B cell (primary cell): ENCODE measurements around the gene ZFPM1. TPM values are rescaled to one million over a fixed set of nuclear protein-coding genes. Genes with fewer than 3 reads are reported as not detected.

ENCODE experiments used
- ATAC-seq: fragments of 200-7000 bp; cut with Tn5 transposase; one replicate; pipeline ENCODE4 v1.10.0; 2021; ENCODE audit warnings: low read depth, mild to moderate bottlenecking, moderate number of reproducible peaks, moderate library complexity
- CTCF ChIA-PET: fragments of 350-600 bp; sonication (Branson Sonifier 250); formaldehyde crosslinking; loops from one replicate; lab custom pipeline; 2021; ENCODE audit warnings: antibody characterized with exemption, inconsistent platforms; lab: Charles Lee
- POLR2A ChIA-PET: fragments of 350-600 bp; sonication (Branson Sonifier 250); formaldehyde crosslinking; loops from one replicate; lab custom pipeline; 2021; ENCODE audit warnings: antibody characterized with exemption; lab: Charles Lee
- DNase-seq: peaks from one replicate; pipeline ENCODE4 v3.0.0; 2013
- H2AFZ ChIP-seq: 2 replicates; pipeline ENCODE4 v1.6.1; 2012; ENCODE audit warnings: mild to moderate bottlenecking, low read depth, low read length; ENCODE audit not compliant: insufficient read depth, poor library complexity, severe bottlenecking
- H3K27ac ChIP-seq, 2 donors: 1 replicate in 1 of 2; 2 replicates in 1 of 2; pipeline ENCODE4 v1.5.1; 2012 to 2013; ENCODE audit warnings: low read length in 2 of 2, mild to moderate bottlenecking in 2 of 2, moderate library complexity in 1 of 2
- H3K27me3 ChIP-seq, 4 experiments: fragments of 200-600 bp in 1 of 4; sonication (generic) in 1 of 4; replicated peaks in 1 of 4; 1 replicate in 2 of 4; 2 replicates in 2 of 4; pipeline versions ENCODE4 v1.6.1 to v1.7.0; 2013 to 2016; ENCODE audit warnings: low read length in 3 of 4, mild to moderate bottlenecking in 2 of 4, mixed read lengths in 1 of 4, moderate library complexity in 1 of 4; ENCODE audit not compliant: insufficient read depth in 4 of 4, control insufficient read depth in 3 of 4; ENCODE audit errors: control extremely low read depth in 1 of 4
- H3K36me3 ChIP-seq, 2 experiments: replicated peaks in 1 of 2; 1 replicate in 1 of 2; 2 replicates in 1 of 2; pipeline versions ENCODE4 v1.6.1 to v1.7.1; 2013; ENCODE audit warnings: low read length in 1 of 2; ENCODE audit not compliant: insufficient read depth in 2 of 2, control insufficient read depth in 1 of 2; ENCODE audit errors: control extremely low read depth in 1 of 2, extremely low read depth in 1 of 2
- H3K4me1 ChIP-seq, 2 donors: fragments of 200-600 bp in 1 of 2; sonication (generic) in 1 of 2; 1 replicate in 1 of 2; 2 replicates in 1 of 2; pipeline versions ENCODE4 v1.5.1 to v1.6.1; 2013 to 2017; ENCODE audit warnings: low read length in 2 of 2; ENCODE audit not compliant: control insufficient read depth in 2 of 2, insufficient read depth in 2 of 2
- H3K4me2 ChIP-seq: replicated peaks from 2 replicates; pipeline ENCODE3; 2012; ENCODE audit warnings: mild to moderate bottlenecking, low read depth, low read length; ENCODE audit not compliant: poor library complexity, severe bottlenecking
- H3K4me3 ChIP-seq, 5 experiments: fragments of 200-600 bp in 1 of 5; sonication (generic) in 1 of 5; 1 replicate in 3 of 5; 2 replicates in 2 of 5; pipeline versions ENCODE4 v1.5.1 to v1.7.0; 2011 to 2016; ENCODE audit warnings: low read length in 4 of 5, mild to moderate bottlenecking in 4 of 5, low read depth in 2 of 5, control low read depth in 1 of 5, moderate library complexity in 1 of 5; ENCODE audit not compliant: insufficient read depth in 1 of 5; ENCODE audit errors: control extremely low read depth in 1 of 5, extremely low read depth in 1 of 5
- H3K79me2 ChIP-seq: fragments of 200-600 bp; sonication (generic); one replicate; pipeline ENCODE4 v1.6.0; 2016; ENCODE audit warnings: low read length; ENCODE audit not compliant: control insufficient read depth, insufficient read depth
- H3K9ac ChIP-seq: fragments of 200-600 bp; sonication (generic); 2 replicates; pipeline ENCODE4 v1.6.1; 2017; ENCODE audit warnings: mild to moderate bottlenecking, low read length, moderate library complexity
- H3K9me3 ChIP-seq, 3 donors: one replicate each; pipeline versions ENCODE4 v1.6.1 to v1.7.1; 2013; ENCODE audit warnings: low read length in 2 of 3; ENCODE audit not compliant: control insufficient read depth in 2 of 3, insufficient read depth in 1 of 3; ENCODE audit errors: control extremely low read depth in 1 of 3
- H4K20me1 ChIP-seq: 2 replicates; pipeline ENCODE4 v1.6.0; 2012; ENCODE audit warnings: mild to moderate bottlenecking, low read length; ENCODE audit not compliant: insufficient read depth, control insufficient read depth, poor library complexity, severe bottlenecking
- H3K27ac Mint-ChIP-seq: one replicate; pipeline ENCODE4 v1.8.0; 2021; ENCODE audit warnings: mixed read lengths
- H3K27me3 Mint-ChIP-seq: one replicate; pipeline ENCODE4 v1.8.0; 2021; ENCODE audit warnings: mixed read lengths
- H3K4me1 Mint-ChIP-seq: one replicate; pipeline ENCODE4 v1.8.0; 2021; ENCODE audit warnings: mixed read lengths
- H3K4me3 Mint-ChIP-seq: one replicate; pipeline ENCODE4 v1.8.0; 2021; ENCODE audit warnings: mixed read lengths
- H3K9me3 Mint-ChIP-seq: one replicate; pipeline ENCODE4 v1.8.0; 2022; ENCODE audit warnings: mixed read lengths; ENCODE audit not compliant: insufficient read depth
- EZH2 ChIP-seq: IDR thresholded peaks from 2 replicates; pipeline ENCODE4 v1.6.1; 2012; ENCODE audit warnings: borderline replicate concordance, low read depth, mild to moderate bottlenecking, moderate library complexity, low read length; ENCODE audit not compliant: insufficient read depth, poor library complexity, severe bottlenecking
- WGBS: methylation state at CpG from one replicate; pipeline ENCODE4 v1.1.5; 2013; ENCODE audit warnings: missing lambda C conversion rate; ENCODE audit not compliant: insufficient coverage; 5-methylcytosine and 5-hydroxymethylcytosine counted together
- intact Hi-C: fragments of 100-400 bp; cut with micrococcal nuclease; formaldehyde crosslinking; loops from one replicate; pipeline ENCODE4 v1.10.0; 2022
- polyA plus RNA-seq: library from polyadenylated mRNA; depleted of rRNA; stranded (reverse); fragments of >200 nt; gene quantifications from 2 replicates; pipeline ENCODE4 v1.2.3, GENCODE V29; 2012
- total RNA-seq, 2 donors: library from RNA; stranded (reverse); fragments of 120-200 nt in 1 of 2; gene quantifications; 1 replicate in 1 of 2; 2 replicates in 1 of 2; pipeline versions ENCODE4 v1.2.3 to v1.2.4, GENCODE V29; 2013 to 2022
- TF ChIP-seq, protein P1 (sequence below): fragments of 200-600 bp; IDR thresholded peaks from one replicate; pipeline ENCODE4 v1.8.0; 2022; ENCODE audit warnings: antibody characterized with exemption, mild to moderate bottlenecking

The ZFPM1 gene
- total and polyA plus RNA-seq, 2 donors (not counting 1 experiment from before 2014, with no cell fraction given) = 4.3 to 34.6 TPM

DNA sequence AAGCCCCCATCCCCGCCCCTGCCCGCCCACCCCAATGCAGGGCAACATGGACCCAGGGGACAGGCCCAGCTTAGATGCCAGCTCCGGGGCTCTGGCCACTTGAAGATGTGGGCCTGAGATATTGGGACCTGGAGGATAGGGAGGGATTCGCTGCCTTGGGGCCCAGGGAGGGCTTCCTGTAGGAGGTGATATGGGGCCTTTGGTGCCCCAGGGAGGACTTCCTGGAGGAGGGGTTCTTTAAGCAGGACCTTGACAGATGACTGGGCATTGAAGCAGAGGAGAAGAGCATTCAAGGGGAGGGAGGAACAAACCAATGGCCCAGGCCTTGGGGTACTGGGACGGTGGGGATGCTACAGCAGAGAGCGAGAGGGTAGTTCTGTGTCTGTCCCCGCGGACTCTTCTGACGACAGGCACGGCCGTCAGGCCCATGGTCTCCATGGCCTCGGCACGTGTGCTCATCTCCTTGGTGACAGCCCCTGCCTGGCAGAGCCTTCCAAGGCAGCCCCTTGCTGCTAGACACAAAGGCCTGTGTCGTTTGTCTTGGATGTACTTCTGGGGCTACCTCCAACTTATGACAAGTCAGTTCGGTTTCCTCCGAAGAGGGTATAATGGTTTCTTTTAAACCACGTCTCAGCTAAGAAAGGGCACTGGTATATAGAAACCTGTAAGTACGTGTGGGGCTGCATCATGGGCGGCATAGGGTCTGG is 61.6 kb downstream of the ZFPM1 start:
- no peaks in the 10 kb centered on the region for H3K4me1 ChIP-seq
- no peak for ATAC-seq
- intact Hi-C loops = no loop called here
- no peaks in the 10 kb centered on the region for H3K9me3 Mint-ChIP-seq
- H3K4me3 ChIP-seq = no peak overlapping the region
- H3K27ac ChIP-seq = no peak overlapping the region
- 98% methylated on average over 17 of the region's 19 CpGs for WGBS
- no peaks in the 10 kb centered on the region for H3K9me3 ChIP-seq
- H3K4me3 Mint-ChIP-seq = no peak overlapping the region
- no peak for DNase-seq
- TF ChIP-seq, protein P1, sequence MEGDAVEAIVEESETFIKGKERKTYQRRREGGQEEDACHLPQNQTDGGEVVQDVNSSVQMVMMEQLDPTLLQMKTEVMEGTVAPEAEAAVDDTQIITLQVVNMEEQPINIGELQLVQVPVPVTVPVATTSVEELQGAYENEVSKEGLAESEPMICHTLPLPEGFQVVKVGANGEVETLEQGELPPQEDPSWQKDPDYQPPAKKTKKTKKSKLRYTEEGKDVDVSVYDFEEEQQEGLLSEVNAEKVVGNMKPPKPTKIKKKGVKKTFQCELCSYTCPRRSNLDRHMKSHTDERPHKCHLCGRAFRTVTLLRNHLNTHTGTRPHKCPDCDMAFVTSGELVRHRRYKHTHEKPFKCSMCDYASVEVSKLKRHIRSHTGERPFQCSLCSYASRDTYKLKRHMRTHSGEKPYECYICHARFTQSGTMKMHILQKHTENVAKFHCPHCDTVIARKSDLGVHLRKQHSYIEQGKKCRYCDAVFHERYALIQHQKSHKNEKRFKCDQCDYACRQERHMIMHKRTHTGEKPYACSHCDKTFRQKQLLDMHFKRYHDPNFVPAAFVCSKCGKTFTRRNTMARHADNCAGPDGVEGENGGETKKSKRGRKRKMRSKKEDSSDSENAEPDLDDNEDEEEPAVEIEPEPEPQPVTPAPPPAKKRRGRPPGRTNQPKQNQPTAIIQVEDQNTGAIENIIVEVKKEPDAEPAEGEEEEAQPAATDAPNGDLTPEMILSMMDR = no peak
- no peak for TF ChIP-seq EZH2
- H3K9ac ChIP-seq = no peak overlapping the region
- peaks cover 3% of the 10 kb centered on the region for H3K79me2 ChIP-seq
- POLR2A ChIA-PET = no interaction called here
- H3K27me3 ChIP-seq = no peaks in the 10 kb centered on the region
- peaks cover 17% of the 10 kb centered on the region for H4K20me1 ChIP-seq
- H3K4me1 Mint-ChIP-seq = no peaks in the 10 kb centered on the region
- H3K27me3 Mint-ChIP-seq = no peaks in the 10 kb centered on the region
- no peaks in the 10 kb centered on the region for H3K36me3 ChIP-seq
- H2AFZ ChIP-seq = no peak overlapping the region
- CTCF ChIA-PET = no interaction called here
- H3K27ac Mint-ChIP-seq = no peak overlapping the region
- no peak overlapping the region for H3K4me2 ChIP-seq

DNA sequence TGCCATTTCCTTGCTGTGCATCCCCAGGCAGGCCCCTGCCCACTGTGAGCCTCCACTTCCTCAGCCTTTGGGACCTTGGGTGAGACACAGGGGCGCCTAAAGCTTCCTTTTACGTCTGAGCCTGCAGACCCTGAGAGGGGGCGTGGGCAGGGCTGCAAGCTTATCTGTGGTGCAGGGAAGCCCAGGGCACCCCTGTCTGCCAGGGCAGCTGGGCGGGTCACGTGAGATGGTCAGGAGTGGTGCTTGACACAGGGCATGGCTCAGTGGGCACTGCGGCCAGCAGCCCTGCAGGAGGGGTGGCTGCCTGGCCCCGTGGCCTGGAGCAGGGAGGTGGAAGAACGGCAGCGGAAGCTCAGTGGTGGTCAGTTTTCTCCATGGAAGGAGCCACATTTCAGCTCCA is 62.3 kb downstream of the ZFPM1 start:
- WGBS = 97% methylated on average over 9 of the region's 9 CpGs

More for the DNA sequence above, 62.3 kb downstream of the ZFPM1 start:
- POLR2A ChIA-PET = no interaction called here
- Mint-ChIP-seq H3K4me3 (no peak overlapping the region), H3K27me3 (no peaks in the 10 kb centered on the region), H3K27ac (no peak overlapping the region), H3K9me3 (no peaks in the 10 kb centered on the region), H3K4me1 (no peaks in the 10 kb centered on the region)
- intact Hi-C loops = no loop called here
- Histone ChIP-seq H4K20me1 (peaks cover 13% of the 10 kb centered on the region), H3K27ac (no peak overlapping the region), H3K9ac (no peak overlapping the region), H3K27me3 (no peaks in the 10 kb centered on the region), H3K4me2 (no peak overlapping the region), H3K4me3 (no peak overlapping the region), H3K4me1 (no peaks in the 10 kb centered on the region), H3K79me2 (peaks cover 3% of the 10 kb centered on the region), H3K9me3 (no peaks in the 10 kb centered on the region), H3K36me3 (no peaks in the 10 kb centered on the region), H2AFZ (no peak overlapping the region)
- CTCF ChIA-PET = no interaction called here
- DNase-seq (no peak), ATAC-seq (no peak)
- TF ChIP-seq, protein P1 = no peak
- TF ChIP-seq EZH2 = no peak
